Activated gamma-delta T cell treated with anti-CD3 and anti-CD28 coated beads, Interleukin-2, amount 50 U/mL, for 16 hours (primary cell): ENCODE results near the gene CXCL14.

Experiments used
- DNase-seq: peaks from one replicate; pipeline ENCODE4 v3.0.0-alpha.2; 2020; ENCODE audit warnings: low read depth

The CXCL14 gene

DNA sequence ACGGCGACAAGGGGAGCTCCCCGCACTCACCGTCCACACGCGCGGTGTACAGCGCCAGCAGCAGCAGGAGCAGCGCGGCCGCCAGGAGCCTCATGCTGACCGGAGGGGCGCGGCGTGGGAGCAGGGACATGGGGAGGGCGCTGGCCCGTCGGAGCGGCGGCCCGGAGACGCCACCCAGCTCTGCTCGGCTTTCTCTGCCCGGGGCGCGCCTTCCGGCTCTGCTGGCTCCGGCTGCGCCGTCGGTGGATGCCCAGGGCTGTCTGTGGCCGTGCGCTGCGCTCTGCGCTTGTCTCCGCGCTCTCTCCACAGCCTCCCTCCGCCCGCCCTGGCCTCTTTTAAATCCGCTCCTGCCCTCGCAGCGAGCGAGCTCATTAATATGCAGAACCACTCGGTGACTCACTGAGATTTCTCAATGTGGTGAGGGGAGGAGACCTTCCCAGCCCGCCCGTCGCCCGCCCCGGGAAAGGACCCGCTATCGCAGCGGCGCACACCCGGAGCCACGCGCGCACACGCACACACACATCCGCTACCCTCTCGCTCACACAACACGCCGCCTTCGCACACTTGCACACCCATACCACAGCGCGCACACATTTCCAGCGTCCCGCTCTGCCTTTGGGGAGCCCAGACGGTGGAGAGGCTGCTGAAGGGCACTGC is at the start of gene CXCL14:
CXCL14 (minus strand) TSS at position 307 of the 657 bp plus-strand sequence; CDS start at position 94, 213 bp downstream.
- no peak for DNase-seq

DNA sequence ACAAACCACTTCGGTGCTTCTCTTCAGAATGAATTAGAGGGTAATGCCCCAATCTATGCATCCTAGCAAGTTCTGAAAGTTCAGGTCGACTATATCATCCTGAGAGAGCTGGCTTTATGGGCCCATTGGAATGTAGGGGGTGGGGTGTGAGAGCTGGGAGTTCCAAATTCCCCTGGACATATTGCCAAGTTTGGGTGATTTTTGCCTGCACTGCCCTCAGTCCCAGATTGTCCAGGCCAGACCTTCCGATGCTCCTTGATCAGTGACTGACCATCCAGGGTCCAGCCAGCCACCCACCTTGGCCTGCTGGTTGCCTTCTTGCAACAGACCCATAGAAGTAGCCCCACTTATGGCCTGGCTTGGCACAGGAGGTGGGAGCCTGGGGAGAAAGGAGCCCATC is 47.8 kb upstream of the CXCL14 start:
- DNase-seq = no peak

- no peak for DNase-seq
Observed at GRCh38 chr5:135625961-135626360, 47.2 kb upstream of the CXCL14 start.

- no peak for DNase-seq
Observed at GRCh38 chr5:135625486-135625885, 46.7 kb upstream of the CXCL14 start.

DNA sequence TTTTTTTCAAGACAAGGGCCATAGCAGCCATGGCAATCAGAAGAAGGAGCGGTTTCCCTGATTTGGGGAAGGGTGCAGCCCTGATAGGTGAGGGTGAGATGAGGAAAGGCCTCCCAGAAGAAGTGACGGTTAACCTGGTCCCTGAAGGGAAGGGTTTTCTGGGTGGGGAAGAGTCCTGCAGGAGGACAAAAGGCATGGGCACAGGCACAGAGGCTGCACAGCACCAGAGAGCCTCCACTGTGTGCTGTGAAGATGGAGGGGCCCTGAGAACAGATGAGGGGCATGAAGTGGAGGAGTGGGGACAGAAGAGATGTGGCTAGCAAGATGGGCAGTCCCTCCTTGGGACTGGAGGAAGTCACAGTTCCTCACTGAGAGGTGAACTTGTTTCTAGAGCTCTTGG is 46.3 kb upstream of the CXCL14 start:
- DNase-seq = no peak

DNA sequence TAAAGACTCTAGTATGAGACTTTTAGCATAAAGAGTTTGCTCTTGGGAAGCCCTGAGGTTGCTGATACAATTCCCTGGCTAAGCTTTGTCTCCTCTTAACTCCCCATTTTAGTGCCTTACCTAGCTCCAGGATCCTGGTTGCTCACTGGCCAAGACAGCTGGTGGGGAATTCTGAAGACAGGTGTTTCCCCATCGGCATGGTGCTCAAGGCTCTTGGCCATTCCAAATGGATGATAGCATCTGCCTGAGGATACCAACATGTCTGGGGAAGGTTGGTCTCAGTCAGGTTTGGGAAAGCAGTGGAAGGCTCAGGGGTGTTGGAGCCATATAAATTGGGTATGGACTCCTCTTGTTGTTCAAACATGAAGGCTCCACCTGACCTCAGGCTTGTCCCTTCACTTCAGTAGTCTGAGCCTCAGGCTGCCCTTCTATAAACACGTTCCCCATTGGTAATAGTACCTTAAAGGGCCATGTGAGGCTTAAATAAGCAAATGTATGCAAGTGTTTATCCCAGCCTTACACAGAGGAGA is 44.5 kb upstream of the CXCL14 start:
- DNase-seq = no peak

GRCh38 chr5:135615581-135616260 is 36.9 kb upstream of the CXCL14 start:
- no peak for DNase-seq

DNA sequence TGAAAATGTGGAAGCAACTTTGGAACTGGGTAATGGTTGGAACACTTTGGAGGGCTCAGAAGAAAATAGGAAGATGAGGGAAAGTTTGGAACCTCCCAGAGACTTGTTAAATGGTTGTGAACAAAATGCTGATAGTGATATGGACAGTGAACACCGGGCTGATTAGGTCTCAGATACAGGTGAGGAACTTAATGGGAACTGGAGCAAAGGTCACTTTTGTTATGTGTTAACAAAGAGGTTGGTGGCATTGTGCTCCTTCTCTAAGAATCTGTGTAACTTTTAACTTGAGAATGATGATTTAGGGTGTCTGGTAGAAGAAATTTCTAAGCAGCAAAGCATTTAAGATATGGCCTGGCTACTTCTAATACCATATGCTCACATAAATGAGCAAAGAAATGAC is 36.4 kb upstream of the CXCL14 start:
- no peak for DNase-seq

- no peak for DNase-seq
Observed at GRCh38 chr5:135609981-135610380, 31.2 kb upstream of the CXCL14 start.

GRCh38 chr5:135608761-135609443 is 30.1 kb upstream of the CXCL14 start:
- no peak for DNase-seq

DNA sequence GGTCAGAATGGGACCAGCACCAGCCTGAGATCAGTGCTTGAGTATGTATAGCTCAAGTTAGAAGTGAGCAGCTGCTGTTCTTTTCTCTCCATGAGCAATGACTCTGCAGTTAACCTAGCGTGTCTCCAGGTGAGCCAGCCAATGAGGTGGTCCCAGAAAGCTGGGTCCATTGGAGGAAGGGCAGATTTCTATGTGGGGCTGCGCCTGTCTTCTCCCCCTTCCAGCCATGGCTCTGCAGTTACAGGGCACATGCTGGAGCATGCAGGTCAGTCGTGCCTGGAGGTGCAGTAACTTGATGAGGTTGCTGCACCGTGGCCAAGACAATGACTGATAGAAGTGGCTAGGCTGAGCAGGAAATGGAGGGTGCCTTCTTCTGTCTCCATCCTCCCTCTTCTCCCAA is 29.6 kb upstream of the CXCL14 start:
- DNase-seq = no peak

DNA sequence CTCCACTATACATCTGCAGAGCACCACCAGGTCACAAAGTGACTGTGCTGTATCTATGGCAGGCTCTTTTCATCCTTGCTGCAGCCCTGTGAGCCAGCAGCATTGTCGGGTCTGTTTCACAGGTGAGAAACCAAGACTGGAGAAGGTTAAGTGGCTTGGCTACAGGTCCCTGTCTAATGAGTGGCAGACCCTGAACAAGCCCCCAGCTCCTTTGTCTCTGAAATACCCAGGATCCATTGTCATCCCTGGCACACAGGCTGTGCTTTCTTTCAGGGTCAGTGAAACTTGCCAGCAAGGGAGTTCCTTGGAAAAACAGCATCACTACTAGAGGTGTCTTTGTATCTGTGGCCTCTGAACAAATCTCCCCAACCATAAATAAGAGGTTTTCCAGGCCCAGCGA is 27.6 kb upstream of the CXCL14 start:
- no peak for DNase-seq

DNA sequence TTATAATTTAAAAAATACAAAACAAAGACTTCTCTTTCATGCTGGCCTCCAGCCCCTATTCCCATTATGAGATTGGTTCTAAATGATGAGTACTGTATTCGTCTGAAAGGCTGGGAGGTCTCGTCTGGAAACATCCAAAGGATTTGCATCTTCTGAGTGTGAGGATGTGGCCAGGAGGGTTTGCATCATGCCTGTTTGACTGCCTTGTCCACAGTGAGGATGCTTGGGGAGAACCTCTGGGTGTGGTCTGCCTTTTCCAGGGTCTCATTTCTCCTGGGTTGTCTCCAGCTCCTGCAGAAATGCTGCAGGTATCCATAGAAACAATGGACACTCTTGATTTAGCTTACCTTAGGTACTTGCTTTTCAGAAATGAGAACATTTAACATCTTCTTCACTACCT is 26.4 kb upstream of the CXCL14 start:
- no peak for DNase-seq

GRCh38 chr5:135604056-135604455 is 25.3 kb upstream of the CXCL14 start:
- no peak for DNase-seq

GRCh38 chr5:135602882-135603721 is 24.3 kb upstream of the CXCL14 start:
- no peak for DNase-seq

DNA sequence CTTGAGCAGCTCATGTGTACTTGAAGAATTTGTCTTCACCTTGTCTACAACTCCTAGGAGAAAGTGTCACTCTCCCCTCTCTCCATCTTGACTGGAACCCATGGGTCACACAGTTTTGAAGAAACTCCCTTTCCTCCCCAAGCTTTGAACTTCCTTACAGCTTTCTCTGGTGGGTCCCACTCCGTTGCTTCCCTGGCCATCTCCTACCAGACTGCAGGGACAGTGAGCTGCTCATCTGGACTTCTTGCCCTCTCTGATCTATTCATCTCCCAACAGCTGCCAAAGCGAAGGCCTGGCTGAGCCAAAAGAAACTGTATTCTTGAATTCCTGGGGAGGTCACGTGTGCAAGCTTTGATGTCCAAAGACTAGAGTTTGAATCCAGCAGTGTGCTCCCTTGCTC is 22.7 kb upstream of the CXCL14 start:
- DNase-seq = no peak

DNA sequence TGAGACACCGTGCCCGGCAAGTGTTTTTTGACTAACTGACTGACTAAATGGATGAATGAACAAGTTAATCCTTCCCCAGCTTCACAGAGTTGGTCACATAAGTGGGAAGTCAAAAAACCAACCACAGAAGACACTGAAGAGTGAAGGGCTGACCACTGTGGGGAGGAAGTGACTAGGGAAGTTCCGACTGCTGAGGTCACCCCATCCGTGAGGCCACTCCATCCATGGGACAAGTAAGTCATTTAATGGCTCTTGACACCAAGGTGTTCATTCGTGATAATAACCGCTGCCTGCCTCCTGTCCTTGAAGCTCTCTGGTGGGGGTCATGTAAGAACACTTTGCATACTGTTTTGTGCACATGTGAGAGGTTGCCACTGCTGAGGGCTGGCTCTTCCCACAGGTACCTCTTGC is 22.2 kb upstream of the CXCL14 start:
- DNase-seq = no peak

- DNase-seq = no peak
Observed at GRCh38 chr5:135600152-135600570, 21.4 kb upstream of the CXCL14 start.

DNA sequence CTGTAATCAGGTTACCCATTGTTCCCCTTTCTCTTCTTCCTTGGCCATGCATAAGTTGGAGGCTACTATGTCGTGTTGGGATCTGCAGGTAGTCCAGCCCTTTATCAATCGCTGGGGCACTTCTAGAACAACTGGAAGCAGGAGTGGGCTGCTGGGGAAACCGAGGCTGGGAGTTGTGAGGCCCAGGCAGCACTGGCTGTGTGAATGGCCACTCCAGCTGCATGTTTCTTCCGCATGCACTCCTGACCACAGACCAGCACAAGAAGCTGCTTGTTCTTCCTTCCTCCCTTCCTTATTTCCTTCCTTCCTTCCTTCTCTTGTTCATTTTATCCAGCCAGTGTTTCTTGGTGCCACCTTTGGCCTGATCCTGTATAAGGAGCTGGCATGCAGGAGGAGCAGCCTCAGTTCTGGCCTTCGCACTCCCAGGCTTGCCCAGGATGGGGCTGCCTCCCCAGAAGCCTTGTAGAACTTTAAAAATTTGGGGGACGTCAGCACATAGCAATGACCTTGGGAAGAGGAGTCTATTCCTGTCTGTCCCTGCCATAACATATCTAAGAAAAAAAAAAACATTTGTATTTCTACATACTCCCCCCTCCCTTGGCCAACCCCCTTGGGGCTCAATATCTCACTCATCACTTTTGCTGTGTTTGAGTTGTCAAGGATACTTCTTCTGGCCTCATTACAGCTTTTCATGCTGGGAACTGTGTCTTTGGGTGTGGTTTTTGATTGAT is 20.8 kb upstream of the CXCL14 start:
- no peak for DNase-seq

- DNase-seq = no peak
Observed at GRCh38 chr5:135598691-135599395, 20.1 kb upstream of the CXCL14 start.

DNA sequence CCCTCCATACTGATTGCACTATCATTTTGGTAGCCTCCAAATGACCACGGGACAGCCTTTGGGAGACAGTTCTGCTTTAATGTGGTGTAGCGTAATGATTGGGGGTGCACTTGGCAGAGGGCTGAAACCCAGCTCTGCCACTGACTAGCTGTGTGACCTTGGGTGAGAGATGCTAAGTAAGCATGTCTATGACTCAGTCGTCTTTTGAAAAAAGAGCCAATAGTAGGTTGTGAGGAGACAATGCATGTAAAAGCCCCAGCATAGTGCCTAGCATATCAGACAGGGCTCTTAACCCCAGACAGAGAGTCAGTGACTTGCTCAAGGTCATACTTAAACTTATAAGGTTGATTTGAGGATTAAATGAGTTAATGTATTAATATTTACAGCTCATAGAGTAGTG is 18.0 kb upstream of the CXCL14 start:
- DNase-seq = no peak
